B cell (primary cell): ENCODE measurements around the gene GNA14. TPM values are rescaled to one million over a fixed set of nuclear protein-coding genes. Genes with fewer than 3 reads are reported as not detected.

ENCODE experiments used
- ATAC-seq: fragments of 200-7000 bp; cut with Tn5 transposase; one replicate; pipeline ENCODE4 v1.10.0; 2021; ENCODE audit warnings: low read depth, mild to moderate bottlenecking, moderate number of reproducible peaks, moderate library complexity
- CTCF ChIA-PET: fragments of 350-600 bp; sonication (Branson Sonifier 250); formaldehyde crosslinking; loops from one replicate; lab custom pipeline; 2021; ENCODE audit warnings: antibody characterized with exemption, inconsistent platforms; lab: Charles Lee
- POLR2A ChIA-PET: fragments of 350-600 bp; sonication (Branson Sonifier 250); formaldehyde crosslinking; loops from one replicate; lab custom pipeline; 2021; ENCODE audit warnings: antibody characterized with exemption; lab: Charles Lee
- DNase-seq: peaks from one replicate; pipeline ENCODE4 v3.0.0; 2013
- H2AFZ ChIP-seq: 2 replicates; pipeline ENCODE4 v1.6.1; 2012; ENCODE audit warnings: mild to moderate bottlenecking, low read depth, low read length; ENCODE audit not compliant: insufficient read depth, poor library complexity, severe bottlenecking
- H3K27ac ChIP-seq, 2 donors: 1 replicate in 1 of 2; 2 replicates in 1 of 2; pipeline ENCODE4 v1.5.1; 2012 to 2013; ENCODE audit warnings: low read length in 2 of 2, mild to moderate bottlenecking in 2 of 2, moderate library complexity in 1 of 2
- H3K27me3 ChIP-seq, 4 experiments: fragments of 200-600 bp in 1 of 4; sonication (generic) in 1 of 4; replicated peaks in 1 of 4; 1 replicate in 2 of 4; 2 replicates in 2 of 4; pipeline versions ENCODE4 v1.6.1 to v1.7.0; 2013 to 2016; ENCODE audit warnings: low read length in 3 of 4, mild to moderate bottlenecking in 2 of 4, mixed read lengths in 1 of 4, moderate library complexity in 1 of 4; ENCODE audit not compliant: insufficient read depth in 4 of 4, control insufficient read depth in 3 of 4; ENCODE audit errors: control extremely low read depth in 1 of 4
- H3K36me3 ChIP-seq, 2 experiments: replicated peaks in 1 of 2; 1 replicate in 1 of 2; 2 replicates in 1 of 2; pipeline versions ENCODE4 v1.6.1 to v1.7.1; 2013; ENCODE audit warnings: low read length in 1 of 2; ENCODE audit not compliant: insufficient read depth in 2 of 2, control insufficient read depth in 1 of 2; ENCODE audit errors: control extremely low read depth in 1 of 2, extremely low read depth in 1 of 2
- H3K4me1 ChIP-seq, 2 donors: fragments of 200-600 bp in 1 of 2; sonication (generic) in 1 of 2; 1 replicate in 1 of 2; 2 replicates in 1 of 2; pipeline versions ENCODE4 v1.5.1 to v1.6.1; 2013 to 2017; ENCODE audit warnings: low read length in 2 of 2; ENCODE audit not compliant: control insufficient read depth in 2 of 2, insufficient read depth in 2 of 2
- H3K4me2 ChIP-seq: replicated peaks from 2 replicates; pipeline ENCODE3; 2012; ENCODE audit warnings: mild to moderate bottlenecking, low read depth, low read length; ENCODE audit not compliant: poor library complexity, severe bottlenecking
- H3K4me3 ChIP-seq, 5 experiments: fragments of 200-600 bp in 1 of 5; sonication (generic) in 1 of 5; 1 replicate in 3 of 5; 2 replicates in 2 of 5; pipeline versions ENCODE4 v1.5.1 to v1.7.0; 2011 to 2016; ENCODE audit warnings: low read length in 4 of 5, mild to moderate bottlenecking in 4 of 5, low read depth in 2 of 5, control low read depth in 1 of 5, moderate library complexity in 1 of 5; ENCODE audit not compliant: insufficient read depth in 1 of 5; ENCODE audit errors: control extremely low read depth in 1 of 5, extremely low read depth in 1 of 5
- H3K79me2 ChIP-seq: fragments of 200-600 bp; sonication (generic); one replicate; pipeline ENCODE4 v1.6.0; 2016; ENCODE audit warnings: low read length; ENCODE audit not compliant: control insufficient read depth, insufficient read depth
- H3K9ac ChIP-seq: fragments of 200-600 bp; sonication (generic); 2 replicates; pipeline ENCODE4 v1.6.1; 2017; ENCODE audit warnings: mild to moderate bottlenecking, low read length, moderate library complexity
- H3K9me3 ChIP-seq, 3 donors: one replicate each; pipeline versions ENCODE4 v1.6.1 to v1.7.1; 2013; ENCODE audit warnings: low read length in 2 of 3; ENCODE audit not compliant: control insufficient read depth in 2 of 3, insufficient read depth in 1 of 3; ENCODE audit errors: control extremely low read depth in 1 of 3
- H4K20me1 ChIP-seq: 2 replicates; pipeline ENCODE4 v1.6.0; 2012; ENCODE audit warnings: mild to moderate bottlenecking, low read length; ENCODE audit not compliant: insufficient read depth, control insufficient read depth, poor library complexity, severe bottlenecking
- H3K27ac Mint-ChIP-seq: one replicate; pipeline ENCODE4 v1.8.0; 2021; ENCODE audit warnings: mixed read lengths
- H3K27me3 Mint-ChIP-seq: one replicate; pipeline ENCODE4 v1.8.0; 2021; ENCODE audit warnings: mixed read lengths
- H3K4me1 Mint-ChIP-seq: one replicate; pipeline ENCODE4 v1.8.0; 2021; ENCODE audit warnings: mixed read lengths
- H3K4me3 Mint-ChIP-seq: one replicate; pipeline ENCODE4 v1.8.0; 2021; ENCODE audit warnings: mixed read lengths
- H3K9me3 Mint-ChIP-seq: one replicate; pipeline ENCODE4 v1.8.0; 2022; ENCODE audit warnings: mixed read lengths; ENCODE audit not compliant: insufficient read depth
- EZH2 ChIP-seq: IDR thresholded peaks from 2 replicates; pipeline ENCODE4 v1.6.1; 2012; ENCODE audit warnings: borderline replicate concordance, low read depth, mild to moderate bottlenecking, moderate library complexity, low read length; ENCODE audit not compliant: insufficient read depth, poor library complexity, severe bottlenecking
- WGBS: methylation state at CpG from one replicate; pipeline ENCODE4 v1.1.5; 2013; ENCODE audit warnings: missing lambda C conversion rate; ENCODE audit not compliant: insufficient coverage; 5-methylcytosine and 5-hydroxymethylcytosine counted together
- intact Hi-C: fragments of 100-400 bp; cut with micrococcal nuclease; formaldehyde crosslinking; loops from one replicate; pipeline ENCODE4 v1.10.0; 2022
- polyA plus RNA-seq: library from polyadenylated mRNA; depleted of rRNA; stranded (reverse); fragments of >200 nt; gene quantifications from 2 replicates; pipeline ENCODE4 v1.2.3, GENCODE V29; 2012
- total RNA-seq, 2 donors: library from RNA; stranded (reverse); fragments of 120-200 nt in 1 of 2; gene quantifications; 1 replicate in 1 of 2; 2 replicates in 1 of 2; pipeline versions ENCODE4 v1.2.3 to v1.2.4, GENCODE V29; 2013 to 2022
- TF ChIP-seq, protein P1 (sequence below): fragments of 200-600 bp; IDR thresholded peaks from one replicate; pipeline ENCODE4 v1.8.0; 2022; ENCODE audit warnings: antibody characterized with exemption, mild to moderate bottlenecking

Gene GNA14
- total and polyA plus RNA-seq, 2 donors (not counting 1 experiment from before 2014, with no cell fraction given), result not detected

DNA sequence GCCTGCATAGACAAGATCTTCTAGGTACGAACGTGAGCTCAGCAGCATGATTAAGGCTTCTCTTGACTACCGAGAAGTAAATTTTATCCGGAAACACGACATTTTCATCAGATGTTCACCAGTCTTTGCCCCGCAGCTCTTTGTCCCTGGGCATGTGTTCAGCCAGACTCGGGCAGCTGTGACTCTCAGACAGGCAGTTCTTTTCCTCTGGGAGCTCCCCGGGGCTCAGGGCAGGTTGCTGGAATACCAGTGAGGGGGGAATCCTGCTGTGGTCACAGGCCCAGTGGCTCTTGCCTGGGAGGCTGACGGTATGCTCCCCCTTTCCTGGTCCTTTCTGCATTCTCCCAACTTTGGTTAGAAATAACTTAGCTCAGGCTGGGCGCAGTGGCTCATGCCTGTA is 186.1 kb downstream of the GNA14 start:
- Mint-ChIP-seq H3K27me3 (peaks cover 13% of the 10 kb centered on the region), H3K4me3 (no peak overlapping the region), H3K27ac (no peak overlapping the region), H3K4me1 (no peaks in the 10 kb centered on the region), H3K9me3 (no peaks in the 10 kb centered on the region)
- CTCF ChIA-PET, result interaction anchor here (0.9 to 1.2 kb wide), 2 partner anchors 16 to 1391 kb away, joined by 3 read pairs; no protein-coding TSS in a partner anchor
- Histone ChIP-seq H3K4me2 (no peak overlapping the region), H2AFZ (no peak overlapping the region), H3K27ac (no peak overlapping the region), H3K9me3 (no peaks in the 10 kb centered on the region), H3K79me2 (no peaks in the 10 kb centered on the region), H3K27me3 (peaks cover 0 to 6% (median 0%) of the 10 kb centered on the region in 4 experiments), H3K4me1 (no peaks in the 10 kb centered on the region), H3K9ac (no peak overlapping the region), H4K20me1 (no peaks in the 10 kb centered on the region), H3K36me3 (no peaks in the 10 kb centered on the region), H3K4me3 (no peak overlapping the region)
- no peak for TF ChIP-seq EZH2
- TF ChIP-seq, protein P1, sequence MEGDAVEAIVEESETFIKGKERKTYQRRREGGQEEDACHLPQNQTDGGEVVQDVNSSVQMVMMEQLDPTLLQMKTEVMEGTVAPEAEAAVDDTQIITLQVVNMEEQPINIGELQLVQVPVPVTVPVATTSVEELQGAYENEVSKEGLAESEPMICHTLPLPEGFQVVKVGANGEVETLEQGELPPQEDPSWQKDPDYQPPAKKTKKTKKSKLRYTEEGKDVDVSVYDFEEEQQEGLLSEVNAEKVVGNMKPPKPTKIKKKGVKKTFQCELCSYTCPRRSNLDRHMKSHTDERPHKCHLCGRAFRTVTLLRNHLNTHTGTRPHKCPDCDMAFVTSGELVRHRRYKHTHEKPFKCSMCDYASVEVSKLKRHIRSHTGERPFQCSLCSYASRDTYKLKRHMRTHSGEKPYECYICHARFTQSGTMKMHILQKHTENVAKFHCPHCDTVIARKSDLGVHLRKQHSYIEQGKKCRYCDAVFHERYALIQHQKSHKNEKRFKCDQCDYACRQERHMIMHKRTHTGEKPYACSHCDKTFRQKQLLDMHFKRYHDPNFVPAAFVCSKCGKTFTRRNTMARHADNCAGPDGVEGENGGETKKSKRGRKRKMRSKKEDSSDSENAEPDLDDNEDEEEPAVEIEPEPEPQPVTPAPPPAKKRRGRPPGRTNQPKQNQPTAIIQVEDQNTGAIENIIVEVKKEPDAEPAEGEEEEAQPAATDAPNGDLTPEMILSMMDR, result no peak
- no peak for ATAC-seq
- intact Hi-C loops, result no loop called here
- 93% methylated on average over 6 of the region's 10 CpGs for WGBS
- POLR2A ChIA-PET, result no interaction called here
- no peak for DNase-seq

DNA sequence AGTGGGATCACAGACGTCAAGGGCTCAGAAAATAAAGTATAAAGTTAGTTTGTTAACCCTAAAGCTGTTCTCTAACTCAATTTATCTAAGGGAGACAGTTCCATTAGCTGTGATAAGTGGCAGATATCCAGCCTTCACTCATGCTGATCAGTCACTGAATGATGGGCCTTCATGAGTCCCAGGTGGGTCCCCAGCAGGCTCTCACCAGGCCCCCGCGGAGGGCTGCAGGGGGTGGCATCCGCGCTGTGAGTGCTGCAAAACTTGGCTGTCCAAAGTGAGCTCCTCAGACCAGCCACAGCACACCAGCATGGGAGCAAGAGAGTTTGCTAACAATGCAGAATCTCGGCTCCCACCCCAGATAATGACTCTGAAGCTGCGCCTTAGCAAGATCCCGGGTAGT is 187.2 kb downstream of the GNA14 start:
- ChIA-PET CTCF (no interaction called here), POLR2A (no interaction called here)
- peaks cover 3% of the 10 kb centered on the region for H3K4me1 Mint-ChIP-seq
- H3K4me1 ChIP-seq, result no peaks in the 10 kb centered on the region
- no peak overlapping the region for H3K9ac ChIP-seq
- H3K36me3 ChIP-seq, result no peaks in the 10 kb centered on the region
- H3K27me3 Mint-ChIP-seq, result peaks cover 15% of the 10 kb centered on the region
- WGBS, result 97% methylated on average over 5 of the region's 8 CpGs
- DNase-seq (no peak), ATAC-seq (no peak)
- H3K27me3 ChIP-seq, result peaks cover 0 to 6% (median 0%) of the 10 kb centered on the region in 4 experiments
- H3K4me3 Mint-ChIP-seq, result no peak overlapping the region
- no peak overlapping the region for H3K27ac Mint-ChIP-seq
- no peaks in the 10 kb centered on the region for H4K20me1 ChIP-seq
- H3K9me3 ChIP-seq, result no peaks in the 10 kb centered on the region
- no peaks in the 10 kb centered on the region for H3K9me3 Mint-ChIP-seq
- H3K27ac ChIP-seq, result no peak overlapping the region
- no peaks in the 10 kb centered on the region for H3K79me2 ChIP-seq
- TF ChIP-seq, protein P1, result no peak
- no peak for TF ChIP-seq EZH2
- H3K4me3 ChIP-seq, result no peak overlapping the region
- intact Hi-C loops, result no loop called here
- no peak overlapping the region for H2AFZ ChIP-seq
- no peak overlapping the region for H3K4me2 ChIP-seq
